GM20000 (cell line): Measurements from ENCODE around the gene CERS6.

Source experiments
- DNase-seq: peaks from one replicate; pipeline ENCODE4 v3.0.0; 2012; ENCODE audit warnings: low spot score
- CTCF ChIP-seq: IDR thresholded peaks from 2 replicates; pipeline ENCODE4 v1.5.1; 2012; ENCODE audit warnings: mild to moderate bottlenecking, control low read depth; ENCODE audit errors: extremely low read depth, missing control alignments

The CERS6 gene

GRCh38 chr2:168730344-168730743 lies 274.3 kb downstream of the CERS6 start:
- DNase-seq, result no peak
- TF ChIP-seq CTCF, result no peak

- no peak for DNase-seq
- no peak for TF ChIP-seq CTCF
Measured at GRCh38 chr2:168731002-168731401, 274.9 kb downstream of the CERS6 start.

- DNase-seq, result no peak
- TF ChIP-seq CTCF, result no peak
Measured at GRCh38 chr2:168731616-168732015, 275.5 kb downstream of the CERS6 start.

GRCh38 chr2:168732100-168732499 lies 276.0 kb downstream of the CERS6 start:
- DNase-seq, result no peak
- no peak for TF ChIP-seq CTCF

- DNase-seq, result no peak
- TF ChIP-seq CTCF, result no peak
Measured at GRCh38 chr2:168732506-168732905, 276.4 kb downstream of the CERS6 start.

GRCh38 chr2:168734199-168734760 lies 278.2 kb downstream of the CERS6 start:
- no peak for TF ChIP-seq CTCF
- no peak for DNase-seq

GRCh38 chr2:168736649-168737445 lies 280.8 kb downstream of the CERS6 start:
- DNase-seq, result no peak

More at GRCh38 chr2:168736649-168737445, 280.8 kb downstream of the CERS6 start:
- TF ChIP-seq CTCF, result no peak
